Measurements from ENCODE around the gene KDM2B.
"Not testable (repeated sequence)": the region's sequence is repeated elsewhere in the genome, so short reads cannot be mapped to it uniquely, and the experiment has no call there.

The KDM2B gene

GRCh38 chr12:121504505-121504904, 76.3 kb downstream of the KDM2B start:
- DNase-seq, result no peak

DNA sequence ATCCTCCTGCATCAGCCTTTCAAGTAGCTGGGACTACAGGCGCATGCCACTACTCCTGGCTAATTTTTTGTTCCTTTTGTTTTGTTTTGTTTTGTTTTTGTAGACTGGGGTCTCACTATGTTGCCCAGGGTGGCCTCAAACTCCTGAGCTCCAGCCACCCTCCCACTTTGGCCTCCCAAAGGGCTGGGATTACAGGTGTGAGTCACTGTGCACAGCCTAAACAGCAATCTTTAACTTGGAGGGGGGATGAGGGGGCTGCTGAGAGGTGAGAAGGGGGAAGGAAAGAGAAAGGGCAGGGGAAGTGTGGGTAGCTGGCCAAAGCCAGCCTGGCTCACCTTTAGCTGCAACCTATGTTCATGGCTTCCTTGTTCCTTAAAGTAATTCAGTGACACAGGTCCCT, 77.4 kb downstream of the KDM2B start:
- no peak for DNase-seq

DNA sequence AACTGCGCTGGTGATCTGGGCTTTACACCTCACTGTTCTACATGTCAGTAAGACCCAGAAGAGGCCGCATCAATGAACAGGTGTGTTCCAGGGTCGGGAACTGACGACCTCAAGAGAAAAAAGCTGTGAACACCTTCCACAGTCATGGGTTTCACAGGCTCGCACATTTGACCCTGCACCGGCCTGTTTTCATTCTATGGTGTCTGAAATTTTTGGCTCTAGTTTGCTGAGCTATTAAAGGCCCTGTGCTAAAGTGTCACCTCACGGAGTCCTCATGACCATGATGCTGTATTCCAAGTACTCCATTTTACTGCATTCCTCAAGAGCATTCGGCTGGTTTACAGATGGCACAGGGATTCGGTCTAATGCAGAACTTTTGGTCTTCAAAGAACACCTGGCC, 78.9 kb downstream of the KDM2B start:
- DNase-seq, result no peak

- peak in 49 of 56 donors; percentile 4 to 86 (median 49) for DNase-seq
Observed at GRCh38 chr12:121499929-121500793, 80.7 kb downstream of the KDM2B start.

DNA sequence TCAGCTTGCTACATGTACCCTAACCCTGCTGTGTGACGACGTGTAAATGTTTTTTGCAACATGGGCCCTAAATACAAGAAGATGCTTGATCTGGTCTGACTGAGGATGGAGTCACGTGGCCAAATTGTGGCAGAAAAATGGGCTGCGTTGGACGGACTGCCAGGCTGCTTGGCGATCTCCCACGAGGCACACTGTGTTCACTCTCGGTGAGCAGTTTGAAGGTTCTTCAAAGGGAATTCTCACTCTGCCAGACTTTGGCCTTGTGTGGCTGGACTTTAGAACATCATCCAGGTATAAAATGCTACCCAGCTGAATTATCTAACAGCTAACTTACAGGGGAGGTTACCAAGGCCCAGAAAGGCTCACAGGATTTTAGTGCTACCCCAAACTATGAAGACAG, 85.1 kb downstream of the KDM2B start:
- DNase-seq, result peak in 27 of 56 donors; percentile 5 to 44 (median 17)

DNA sequence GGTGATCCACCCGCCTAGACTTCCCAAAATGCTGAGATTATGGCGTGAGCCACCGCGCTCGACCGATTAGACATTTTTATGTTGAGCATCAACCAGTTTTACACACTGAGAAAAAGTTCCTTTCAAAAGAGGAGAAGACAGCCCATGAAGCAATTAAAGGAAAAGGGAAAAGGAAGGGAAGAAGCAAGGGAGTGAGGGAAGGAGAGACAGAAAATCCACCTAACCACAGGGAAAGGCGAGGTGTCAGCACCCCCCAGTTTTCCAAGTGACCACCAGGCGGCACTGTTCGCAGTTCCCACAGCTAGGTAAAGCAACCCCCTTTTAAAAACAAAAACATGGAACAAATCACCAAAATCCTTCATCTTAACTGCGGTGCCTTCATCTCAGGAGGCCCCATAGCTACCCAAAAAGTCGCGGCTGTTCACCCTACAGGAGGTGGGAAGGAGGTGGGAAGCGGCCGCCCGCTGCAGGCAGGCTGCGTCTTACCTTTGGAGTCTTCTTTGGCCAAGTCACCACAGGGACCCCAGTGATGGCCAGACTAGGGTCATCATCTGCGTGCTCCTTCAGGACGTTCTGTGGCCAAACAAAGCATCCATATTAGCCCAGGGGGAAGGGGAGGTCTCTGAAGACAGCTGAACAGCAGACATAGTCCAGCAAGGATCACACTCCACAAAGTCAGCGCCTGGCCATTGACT, 86.6 kb downstream of the KDM2B start:
- DNase-seq, result peak in 10 of 56 donors; percentile 3 to 43 (median 9)

- no peak for DNase-seq
Observed at GRCh38 chr12:121490401-121491281, 90.2 kb downstream of the KDM2B start.

GRCh38 chr12:121489874-121490273, 90.9 kb downstream of the KDM2B start:
- DNase-seq, result no peak

DNA sequence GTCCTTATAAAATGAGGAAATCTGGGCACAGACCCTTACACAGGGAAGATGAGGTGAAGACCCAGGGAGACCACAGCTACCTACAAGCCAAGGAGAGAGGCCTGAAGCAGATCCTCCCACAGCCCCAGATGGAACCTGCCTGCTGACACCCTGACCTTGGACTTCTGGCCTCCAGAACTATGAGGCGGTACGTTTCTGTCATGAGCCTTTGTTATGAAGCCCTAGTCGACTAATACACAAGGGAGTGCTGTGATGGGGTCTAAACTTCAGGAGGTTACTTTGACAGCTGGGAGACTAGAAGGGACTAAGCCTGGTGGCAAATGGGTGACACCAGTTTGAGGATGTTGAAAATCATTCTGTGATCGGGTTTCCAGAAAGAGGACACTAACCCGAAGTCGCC, 95.9 kb downstream of the KDM2B start:
- no peak for DNase-seq

DNA sequence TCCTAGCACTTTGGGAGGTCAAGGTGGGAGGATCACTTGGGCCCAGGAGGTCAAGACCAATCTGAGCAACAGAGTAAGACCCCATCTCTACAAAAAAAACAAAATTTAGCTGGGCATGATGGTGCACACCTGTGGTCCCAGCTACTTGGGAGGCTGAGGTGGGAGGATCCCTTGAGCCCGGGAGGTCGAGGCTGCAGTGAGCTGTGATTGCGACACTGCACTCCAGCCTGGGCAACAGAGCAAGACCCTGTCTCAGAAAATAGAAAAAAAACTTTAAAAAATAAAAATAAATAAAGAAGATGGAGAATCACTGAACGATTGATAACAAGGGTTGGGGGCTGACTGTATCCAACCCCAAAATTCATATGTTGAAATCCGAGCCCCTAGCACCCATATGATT, 96.3 kb downstream of the KDM2B start:
- not testable (repeated sequence) for DNase-seq

DNA sequence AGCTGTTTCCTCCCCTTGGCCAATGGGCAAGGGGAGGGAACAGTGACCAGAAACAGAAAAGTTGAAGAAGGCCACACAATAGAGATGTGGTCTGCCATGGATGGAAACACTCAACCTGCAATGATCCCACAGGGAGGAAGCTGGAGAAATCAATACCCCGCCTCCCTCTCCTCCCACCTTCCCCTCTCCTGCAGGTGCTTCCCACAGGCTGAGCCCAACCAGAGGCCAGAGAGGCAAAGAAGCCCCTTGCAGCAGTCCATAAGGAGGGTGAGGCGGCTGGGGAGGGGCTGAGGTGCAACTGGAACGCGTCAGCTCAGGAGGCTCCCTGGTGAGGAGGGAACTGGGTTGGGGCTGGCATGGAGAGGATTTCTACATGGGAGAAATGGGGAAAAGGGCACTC, 96.9 kb downstream of the KDM2B start:
- DNase-seq, result no peak

GRCh38 chr12:121476477-121476876, 104.3 kb downstream of the KDM2B start:
- DNase-seq, result no peak

GRCh38 chr12:121475279-121475678, 105.5 kb downstream of the KDM2B start:
- DNase-seq, result no peak

- no peak for DNase-seq
Observed at GRCh38 chr12:121472150-121472905, 108.5 kb downstream of the KDM2B start.

DNA sequence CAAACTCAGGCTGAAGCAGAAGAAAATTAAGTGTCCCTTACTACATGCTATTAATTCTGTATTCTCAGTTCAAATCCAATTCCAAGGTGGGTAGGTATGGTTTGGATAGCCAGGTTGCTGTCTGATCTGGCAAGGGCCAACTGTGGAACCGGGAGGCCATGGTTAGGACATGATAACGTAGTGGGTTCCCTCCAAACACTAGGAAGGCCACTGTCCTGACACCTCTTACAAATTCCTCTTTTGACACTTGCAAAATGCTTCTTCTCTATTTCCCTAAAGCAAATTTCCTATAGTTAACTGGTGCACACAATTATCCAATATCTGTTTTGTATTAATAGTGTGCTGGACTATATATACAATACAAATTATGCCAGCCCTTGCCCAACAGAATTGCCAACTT, 110.1 kb downstream of the KDM2B start:
- DNase-seq, result no peak

DNA sequence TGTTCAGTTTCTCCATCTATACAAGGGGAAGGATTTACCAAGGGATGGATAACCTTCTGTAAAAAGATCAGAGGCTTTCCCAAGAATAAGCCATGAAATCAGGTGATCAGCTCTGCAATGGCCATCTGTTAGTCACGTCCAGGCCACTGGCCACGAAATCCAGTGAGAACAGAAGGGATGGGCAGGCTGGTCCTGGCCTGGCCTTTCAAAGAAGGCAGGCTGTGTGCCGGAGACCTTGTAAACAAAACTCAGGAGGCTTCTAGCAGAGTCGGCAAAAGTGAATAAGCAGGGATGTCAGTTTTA, 112.4 kb downstream of the KDM2B start:
- peak in 1 of 56 donors; percentile 4 for DNase-seq

GRCh38 chr12:121467638-121468498, 113.0 kb downstream of the KDM2B start:
- DNase-seq, result peak in 2 of 56 donors; percentile 13 to 48

DNA sequence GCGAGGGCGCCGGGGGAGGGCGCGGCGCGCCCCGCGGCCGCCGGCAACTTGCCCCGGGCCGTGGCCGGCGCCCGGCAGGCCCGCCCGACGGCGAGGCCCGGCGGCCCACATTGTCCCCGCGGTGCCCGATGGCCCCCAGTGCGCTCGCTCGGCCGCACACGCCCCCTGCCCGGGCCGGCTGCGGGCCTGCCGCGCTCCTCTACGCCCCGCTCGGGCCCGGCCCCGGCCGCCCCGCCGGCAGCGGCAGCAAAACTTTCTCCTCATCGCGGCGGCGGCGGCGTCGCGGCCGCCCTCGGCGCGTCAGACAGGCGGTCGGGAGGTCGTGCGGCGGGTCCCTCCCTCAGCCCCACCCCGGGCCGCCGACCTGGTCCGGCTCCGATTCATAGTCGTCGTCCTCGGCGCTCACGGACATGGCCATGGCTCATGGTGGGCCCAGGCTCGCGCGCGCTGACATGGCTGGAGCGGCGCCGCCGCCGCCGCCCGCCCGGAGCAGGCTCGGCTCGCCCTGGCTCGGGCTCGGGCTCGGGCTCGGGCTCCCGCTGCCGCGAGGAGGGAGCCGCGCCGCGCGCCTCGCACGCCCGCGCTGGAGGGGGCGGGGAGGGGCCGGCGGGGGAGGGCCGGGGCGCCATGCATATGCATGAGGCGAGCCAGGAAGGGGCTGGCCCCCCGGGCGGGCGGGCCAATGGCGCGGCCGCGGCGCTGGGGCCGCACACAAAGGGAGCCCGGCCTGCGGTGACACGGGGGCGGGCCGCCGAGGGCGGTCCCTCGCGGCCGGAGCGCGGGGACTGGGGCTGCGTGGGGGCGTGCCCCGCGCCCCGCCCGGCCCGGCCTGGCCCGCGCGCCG, 113.8 kb downstream of the KDM2B start:
- DNase-seq, result peak; percentile 14 to 94 (median 78)

Measured in amygdala (tissue), 56 donors.